BJ (cell line): ENCODE results near the gene GRB14. TPM values are rescaled to one million over a fixed set of nuclear protein-coding genes. Genes with fewer than 3 reads are reported as not detected.

Source experiments
- CTCF ChIA-PET: fragments of 350-600 bp; formaldehyde crosslinking; extraction: SDS; loops from one replicate; lab custom pipeline; 2021; ENCODE audit warnings: antibody characterized with exemption, inconsistent platforms; lab: Yijun Ruan, JAX
- POLR2A ChIA-PET: fragments of 300-600 bp; sonication (Branson Sonifier 250); formaldehyde crosslinking; extraction: SDS; loops from one replicate; lab custom pipeline; 2021; ENCODE audit warnings: antibody characterized with exemption; lab: Charles Lee
- DNase-seq: peaks from one replicate; pipeline ENCODE4 v3.0.0-alpha.2; 2011; ENCODE audit warnings: low read depth
- H3K27me3 ChIP-seq: 2 replicates; pipeline ENCODE4 v1.6.0; 2011; ENCODE audit warnings: low read length; ENCODE audit not compliant: control insufficient read depth, insufficient read depth
- H3K36me3 ChIP-seq: 2 replicates; pipeline ENCODE4 v1.5.1; 2011; ENCODE audit warnings: low read length; ENCODE audit not compliant: control insufficient read depth, insufficient read depth
- H3K4me3 ChIP-seq: 2 replicates; pipeline ENCODE4 v1.5.1; 2011; ENCODE audit warnings: low read depth, mild to moderate bottlenecking, control low read depth, low read length
- CTCF ChIP-seq: IDR thresholded peaks from 2 replicates; pipeline ENCODE4 v1.5.1; 2011; ENCODE audit warnings: low read depth, mild to moderate bottlenecking, control low read depth, inconsistent platforms, low read length, moderate library complexity; ENCODE audit not compliant: insufficient read depth
- polyA plus RNA-seq: library from polyadenylated mRNA; depleted of rRNA; stranded (reverse); fragments of >200 nt; gene quantifications from 2 replicates; pipeline ENCODE4 v1.2.3, GENCODE V29; 2011; rRNA removed

Gene GRB14
- polyA plus RNA-seq, 1 experiment: 0.29 TPM

- Histone ChIP-seq H3K27me3 (no peaks in the 10 kb centered on the region), H3K4me3 (no peak overlapping the region), H3K36me3 (no peaks in the 10 kb centered on the region)
- DNase-seq: no peak
- TF ChIP-seq CTCF: no peak
- ChIA-PET POLR2A (no interaction called here), CTCF (no interaction called here)
Measured at GRCh38 chr2:164447660-164448059, 173.6 kb downstream of the GRB14 start.

Other genes starting within 250 kb of the GRB14 start
- gene COBLL1, start 220.3 kb upstream of the GRB14 start, polyA plus RNA-seq: 34.2 and 56.2 TPM in 2 replicates